A549 (cell line): ENCODE data around the gene PDLIM7. TPM values are rescaled to one million over a fixed set of nuclear protein-coding genes. Genes with fewer than 3 reads are reported as not detected.

ENCODE experiments used
- ATAC-seq, 2 experiments: fragments of 200-7000 bp in 1 of 2; fragments of >200 bp in 1 of 2; cut with Nextera tagmentation in 1 of 2; cut with Tn5 transposase in 1 of 2; 3 replicates each; pipeline versions ENCODE4 v1.8.0 to v1.9.1; 2018 to 2020; ENCODE audit warnings: mild to moderate bottlenecking in 1 of 2, moderate library complexity in 1 of 2
- CTCF ChIA-PET: fragments of 300-600 bp; sonication (Branson Sonifier 250); formaldehyde crosslinking; extraction: SDS; loops from one replicate; lab custom pipeline; 2021; ENCODE audit warnings: antibody characterized with exemption, inconsistent platforms; lab: Yijun Ruan, JAX
- POLR2A ChIA-PET: fragments of 350-600 bp; formaldehyde crosslinking; extraction: SDS; loops from one replicate; lab custom pipeline; 2021; ENCODE audit warnings: antibody characterized with exemption, inconsistent platforms; lab: Yijun Ruan, JAX
- DNase-seq, 2 experiments: peaks; one replicate each; pipeline versions ENCODE4 v3.0.0 to v3.0.0-alpha.2; 2011 to 2016; ENCODE audit warnings: low read depth in 1 of 2, low spot score in 1 of 2
- FAIRE-seq: peaks from 2 replicates; lab custom pipeline; 2011; peaks lifted over from hg19 to GRCh38; lab: Jason Lieb, UNC
- H3K27ac ChIP-seq, 2 experiments: fragments of >200 bp; sonication (Bioruptor Twin); formaldehyde crosslinking; 3 replicates each; pipeline ENCODE4 v1.5.1; 2016 to 2017
- H3K4me1 ChIP-seq: fragments of >200 bp; sonication (Bioruptor Twin); formaldehyde crosslinking; 3 replicates; pipeline ENCODE4 v1.6.1; 2016
- H3K4me2 ChIP-seq: fragments of >200 bp; sonication (Bioruptor Twin); formaldehyde crosslinking; 3 replicates; pipeline ENCODE4 v1.6.1; 2016
- H3K4me3 ChIP-seq: fragments of >200 bp; sonication (Bioruptor Twin); formaldehyde crosslinking; 3 replicates; pipeline ENCODE4 v1.5.1; 2016
- H3K9me3 ChIP-seq: fragments of >200 bp; sonication (Bioruptor Twin); formaldehyde crosslinking; 3 replicates; pipeline ENCODE4 v1.6.1; 2016
- BHLHE40 ChIP-seq: IDR thresholded peaks from 2 replicates; pipeline ENCODE4 v1.6.1; 2012; ENCODE audit warnings: low read depth, low read length, inconsistent platforms
- CBX8 ChIP-seq: fragments of 200-600 bp; sonication (generic); IDR thresholded peaks from 2 replicates; pipeline ENCODE4 v1.6.1; 2016
- CHD2 ChIP-seq: fragments of 150-350 bp; IDR thresholded peaks from 2 replicates; pipeline ENCODE4 v1.6.1; 2014; ENCODE audit warnings: low read length; ENCODE audit not compliant: partially characterized antibody
- CHD4 ChIP-seq: fragments of 200-600 bp; sonication (generic); IDR thresholded peaks from 2 replicates; pipeline ENCODE4 v1.6.1; 2016; ENCODE audit warnings: antibody characterized with exemption, mild to moderate bottlenecking, borderline replicate concordance
- EHF ChIP-seq: fragments of 250-450 bp; sonication (Bioruptor Pico); IDR thresholded peaks from 2 replicates; pipeline ENCODE4 v1.5.0; 2020; ENCODE audit warnings: mild to moderate bottlenecking
- EHMT2 ChIP-seq: fragments of 200-600 bp; sonication (generic); IDR thresholded peaks from 2 replicates; pipeline ENCODE4 v1.6.1; 2016; ENCODE audit warnings: antibody characterized with exemption, low read depth, mild to moderate bottlenecking, moderate library complexity
- ESRRA ChIP-seq: fragments of 150-350 bp; IDR thresholded peaks from 2 replicates; pipeline ENCODE4 v1.6.1; 2014; ENCODE audit warnings: mild to moderate bottlenecking, low read length, borderline replicate concordance
- HES2 ChIP-seq: fragments of >200 bp; sonication (Bioruptor Twin); formaldehyde crosslinking; IDR thresholded peaks from 2 replicates; pipeline ENCODE4 v1.6.1; 2016
- HEYL ChIP-seq: fragments of 250-450 bp; sonication (Bioruptor Pico); IDR thresholded peaks from 2 replicates; pipeline ENCODE4 v1.8.0; 2021; ENCODE audit warnings: mild to moderate bottlenecking, moderate library complexity
- HOXB13 ChIP-seq: fragments of 250-450 bp; sonication (Bioruptor Pico); IDR thresholded peaks from 2 replicates; pipeline ENCODE4 v1.5.0; 2020; ENCODE audit warnings: low read depth, mild to moderate bottlenecking, moderate library complexity
- NFE2L2 ChIP-seq: fragments of 150-350 bp; conservative IDR thresholded peaks from 2 replicates; pipeline ENCODE4 v1.6.1; 2014; ENCODE audit warnings: low read length
- NPAS2 ChIP-seq: fragments of 250-450 bp; sonication (Bioruptor Pico); IDR thresholded peaks from 2 replicates; pipeline ENCODE4 v1.8.0; 2022; ENCODE audit warnings: mild to moderate bottlenecking, moderate library complexity, borderline replicate concordance
- RARB ChIP-seq: fragments of 250-450 bp; sonication (Bioruptor Pico); IDR thresholded peaks from 2 replicates; pipeline ENCODE4 v1.8.0; 2021; ENCODE audit warnings: mild to moderate bottlenecking, moderate library complexity
- RCOR1 ChIP-seq: fragments of 150-350 bp; IDR thresholded peaks from 2 replicates; pipeline ENCODE4 v1.6.1; 2014; ENCODE audit warnings: antibody characterized with exemption, low read length, low read depth
- RFX5 ChIP-seq: fragments of 450-650 bp; IDR thresholded peaks from 2 replicates; pipeline ENCODE4 v1.7.1; 2014; ENCODE audit warnings: antibody characterized with exemption, mild to moderate bottlenecking, moderate library complexity
- SMC3 ChIP-seq: fragments of >200 bp; sonication (Bioruptor Twin); formaldehyde crosslinking; IDR thresholded peaks from 3 replicates; pipeline ENCODE4 v1.6.1; 2018; ENCODE audit warnings: inconsistent platforms
- TFCP2L1 ChIP-seq: fragments of 250-450 bp; sonication (Bioruptor Pico); IDR thresholded peaks from 2 replicates; pipeline ENCODE4 v1.5.0; 2021; ENCODE audit warnings: mild to moderate bottlenecking
- TP53 ChIP-seq: fragments of 250-450 bp; sonication (Bioruptor Pico); IDR thresholded peaks from 2 replicates; pipeline ENCODE4 v1.5.0; 2021; ENCODE audit warnings: mild to moderate bottlenecking, moderate library complexity
- ZFP36 ChIP-seq: fragments of 450-650 bp; IDR thresholded peaks from 2 replicates; pipeline ENCODE4 v1.6.1; 2014; ENCODE audit warnings: borderline replicate concordance; ENCODE audit not compliant: partially characterized antibody
- WGBS: methylation state at CpG from one replicate; pipeline ENCODE4 v1.1.6; 2017; ENCODE audit errors: missing lambda C conversion rate; 5-methylcytosine and 5-hydroxymethylcytosine counted together
- polyA plus RNA-seq, 4 experiments: library from polyadenylated mRNA; depleted of rRNA in 3 of 4; stranded (reverse); fragments of >200 nt; fragmentation: RNase III in 1 of 4; extraction: RNeasy Plus Mini Kit Qiagen cat#74134 plus additional on column Dnase treatment in 1 of 4; gene quantifications; 2 replicates in 3 of 4; 3 replicates in 1 of 4; pipeline ENCODE4 v1.2.3, GENCODE V29; 2011 to 2017
- TF ChIP-seq, protein P1 (sequence below): fragments of 250-450 bp; sonication (Bioruptor Pico); IDR thresholded peaks from 2 replicates; pipeline ENCODE4 v1.5.0; 2020; ENCODE audit warnings: low read depth, mild to moderate bottlenecking, moderate library complexity
- TF ChIP-seq, protein P2 (sequence below): IDR thresholded peaks from 2 replicates; pipeline ENCODE4 v1.6.1; 2012; ENCODE audit warnings: low read depth, borderline replicate concordance
- TF ChIP-seq, protein P3 (sequence below): fragments of >200 bp; sonication (Bioruptor Twin); formaldehyde crosslinking; IDR thresholded peaks from 3 replicates; pipeline ENCODE4 v1.6.1; 2016
- TF ChIP-seq, protein P4 (sequence below): IDR thresholded peaks from 2 replicates; pipeline ENCODE4 v1.6.1; 2012

The PDLIM7 gene
- polyA plus RNA-seq, 2 of the 4 experiments (the other 2 are of a cell fraction) = 30.7 to 124 TPM

- ChIA-PET POLR2A (no interaction called here), CTCF (interaction anchor here (1.5 to 24.5 kb wide), 3 partner anchors 11 to 63 kb away, joined by 5 to 354 read pairs (median 220); partner anchors contain the start of gene PDLIM7)
- Histone ChIP-seq H3K27ac (no peak overlapping the region), H3K9me3 (peaks cover 5% of the 10 kb centered on the region; the same call in 1 of the 3 replicates), H3K4me1 (peaks cover 44% of the 10 kb centered on the region), H3K4me2 (no peak overlapping the region), H3K4me3 (no peak overlapping the region)
- ATAC-seq (no peak), DNase-seq (no peak), FAIRE-seq (no peak)
- 95% methylated on average over 31 of the region's 31 CpGs for WGBS
- no peak for TF ChIP-seq NFE2L2
- no peak for TF ChIP-seq ZFP36
- no peak for TF ChIP-seq TP53 (CRISPR knock-in tag)
- no peak for TF ChIP-seq HEYL (CRISPR knock-in tag)
- TF ChIP-seq CHD4 = no peak
- no peak for TF ChIP-seq RARB (CRISPR knock-in tag)
- TF ChIP-seq BHLHE40 = no peak
- TF ChIP-seq, protein P1, sequence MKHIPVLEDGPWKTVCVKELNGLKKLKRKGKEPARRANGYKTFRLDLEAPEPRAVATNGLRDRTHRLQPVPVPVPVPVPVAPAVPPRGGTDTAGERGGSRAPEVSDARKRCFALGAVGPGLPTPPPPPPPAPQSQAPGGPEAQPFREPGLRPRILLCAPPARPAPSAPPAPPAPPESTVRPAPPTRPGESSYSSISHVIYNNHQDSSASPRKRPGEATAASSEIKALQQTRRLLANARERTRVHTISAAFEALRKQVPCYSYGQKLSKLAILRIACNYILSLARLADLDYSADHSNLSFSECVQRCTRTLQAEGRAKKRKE (CRISPR knock-in tag) = no peak
- TF ChIP-seq HOXB13 (CRISPR knock-in tag) = no peak
- TF ChIP-seq, protein P2, sequence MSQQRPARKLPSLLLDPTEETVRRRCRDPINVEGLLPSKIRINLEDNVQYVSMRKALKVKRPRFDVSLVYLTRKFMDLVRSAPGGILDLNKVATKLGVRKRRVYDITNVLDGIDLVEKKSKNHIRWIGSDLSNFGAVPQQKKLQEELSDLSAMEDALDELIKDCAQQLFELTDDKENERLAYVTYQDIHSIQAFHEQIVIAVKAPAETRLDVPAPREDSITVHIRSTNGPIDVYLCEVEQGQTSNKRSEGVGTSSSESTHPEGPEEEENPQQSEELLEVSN = no peak
- TF ChIP-seq, protein P3, sequence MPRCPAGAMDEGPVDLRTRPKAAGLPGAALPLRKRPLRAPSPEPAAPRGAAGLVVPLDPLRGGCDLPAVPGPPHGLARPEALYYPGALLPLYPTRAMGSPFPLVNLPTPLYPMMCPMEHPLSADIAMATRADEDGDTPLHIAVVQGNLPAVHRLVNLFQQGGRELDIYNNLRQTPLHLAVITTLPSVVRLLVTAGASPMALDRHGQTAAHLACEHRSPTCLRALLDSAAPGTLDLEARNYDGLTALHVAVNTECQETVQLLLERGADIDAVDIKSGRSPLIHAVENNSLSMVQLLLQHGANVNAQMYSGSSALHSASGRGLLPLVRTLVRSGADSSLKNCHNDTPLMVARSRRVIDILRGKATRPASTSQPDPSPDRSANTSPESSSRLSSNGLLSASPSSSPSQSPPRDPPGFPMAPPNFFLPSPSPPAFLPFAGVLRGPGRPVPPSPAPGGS = no peak
- TF ChIP-seq TFCP2L1 (CRISPR knock-in tag) = no peak
- no peak for TF ChIP-seq NPAS2 (CRISPR knock-in tag)
- TF ChIP-seq SMC3 = no peak
- TF ChIP-seq CBX8 = no peak
- TF ChIP-seq EHMT2 = no peak
- TF ChIP-seq ESRRA = no peak
- TF ChIP-seq HES2 = no peak
- no peak for TF ChIP-seq RCOR1
- no peak for TF ChIP-seq CHD2
Observed at GRCh38 chr5:177467436-177467835, 30.0 kb downstream of the PDLIM7 start.

DNA sequence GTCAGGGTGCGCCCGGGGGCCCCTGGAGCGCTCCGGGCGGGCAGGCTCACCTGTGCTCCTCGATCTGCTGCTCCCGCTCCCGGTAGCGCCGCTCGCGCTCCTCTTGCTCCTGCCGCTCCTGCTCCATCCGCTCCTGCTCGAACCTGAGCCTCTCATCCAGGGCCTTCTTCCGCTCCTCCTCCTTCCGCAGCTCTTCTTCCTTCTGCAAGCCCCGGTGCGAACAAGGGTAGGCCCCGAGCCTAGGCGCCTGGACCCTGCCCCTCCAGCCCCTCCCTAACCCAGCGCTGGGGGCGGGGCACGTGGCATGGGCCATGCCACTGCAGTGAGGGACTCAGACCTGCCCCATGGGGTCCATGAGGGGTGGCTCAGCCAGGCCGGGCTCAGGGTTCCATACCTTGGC lies 30.5 kb downstream of the PDLIM7 start:
- H3K4me3 ChIP-seq = no peak overlapping the region
- peaks cover 5% of the 10 kb centered on the region; the same call in 1 of the 3 replicates for H3K9me3 ChIP-seq
- no peak overlapping the region for H3K4me2 ChIP-seq
- DNase-seq (no peak), ATAC-seq (no peak), FAIRE-seq (no peak)
- POLR2A ChIA-PET = no interaction called here
- TF ChIP-seq, protein P4, sequence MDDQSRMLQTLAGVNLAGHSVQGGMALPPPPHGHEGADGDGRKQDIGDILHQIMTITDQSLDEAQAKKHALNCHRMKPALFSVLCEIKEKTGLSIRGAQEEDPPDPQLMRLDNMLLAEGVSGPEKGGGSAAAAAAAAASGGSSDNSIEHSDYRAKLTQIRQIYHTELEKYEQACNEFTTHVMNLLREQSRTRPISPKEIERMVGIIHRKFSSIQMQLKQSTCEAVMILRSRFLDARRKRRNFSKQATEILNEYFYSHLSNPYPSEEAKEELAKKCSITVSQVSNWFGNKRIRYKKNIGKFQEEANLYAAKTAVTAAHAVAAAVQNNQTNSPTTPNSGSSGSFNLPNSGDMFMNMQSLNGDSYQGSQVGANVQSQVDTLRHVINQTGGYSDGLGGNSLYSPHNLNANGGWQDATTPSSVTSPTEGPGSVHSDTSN = no peak
- TF ChIP-seq RARB (CRISPR knock-in tag) = no peak
- no peak for TF ChIP-seq RFX5
- no peak for TF ChIP-seq EHF (CRISPR knock-in tag)
- no peak for TF ChIP-seq CHD2
- 92% methylated on average over 22 of the region's 25 CpGs for WGBS
- H3K4me1 ChIP-seq = peaks cover 38% of the 10 kb centered on the region
- CTCF ChIA-PET = interaction anchor here (1.5 to 24.5 kb wide), 3 partner anchors 11 to 63 kb away, joined by 5 to 354 read pairs (median 220); partner anchors contain the start of gene PDLIM7
- H3K27ac ChIP-seq = no peak overlapping the region
